HG02623 (cell line): ENCODE measurements around the gene CCDC68.

Source experiments
- ATAC-seq: cut with Tn5 transposase; IDR thresholded peaks from one replicate; pipeline ENCODE4 v1.9.1; 2021; ENCODE audit warnings: moderate library complexity; ENCODE audit not compliant: unreplicated experiment

The CCDC68 gene

DNA sequence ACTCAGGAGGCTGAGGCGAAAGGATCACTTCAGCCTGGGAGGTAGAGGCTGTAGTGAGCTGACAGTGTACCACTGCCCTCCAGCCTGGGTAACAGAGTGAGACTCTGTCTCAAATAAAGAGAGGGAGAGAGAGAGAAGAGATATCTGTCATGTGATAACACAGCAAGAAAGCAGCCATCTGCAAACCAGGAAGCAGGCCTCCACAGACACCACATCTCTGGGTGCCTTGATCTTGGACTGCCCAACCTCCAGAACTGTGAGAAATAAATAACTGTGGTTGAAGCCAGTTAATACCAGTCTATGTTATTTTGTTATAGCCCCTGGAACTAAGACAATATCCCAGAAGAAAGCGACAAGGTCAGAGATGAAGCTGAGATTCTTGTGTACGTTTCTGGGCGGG, 2.6 kb upstream of the CCDC68 start:
- no peak for ATAC-seq

DNA sequence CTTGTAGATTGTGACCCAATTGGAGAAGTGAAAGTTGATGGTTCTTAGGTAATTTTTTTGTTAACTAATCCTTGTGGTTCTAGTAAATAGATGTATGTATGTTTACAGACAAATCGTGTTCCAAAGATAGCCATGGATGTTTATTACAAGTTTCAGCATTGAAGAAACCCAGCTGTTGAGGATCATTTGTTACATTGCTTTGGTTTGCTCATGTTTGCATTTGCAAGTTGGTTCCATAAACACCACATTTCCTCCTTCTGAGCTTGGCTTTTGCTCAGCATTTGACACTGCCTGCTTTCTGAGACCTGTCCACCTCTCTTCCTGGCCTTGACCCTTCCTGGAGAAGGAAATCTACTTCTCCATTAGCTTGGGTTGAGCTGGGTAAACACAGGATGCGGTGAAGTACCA, 1.8 kb upstream of the CCDC68 start:
- no peak for ATAC-seq

- ATAC-seq = no peak
Observed at GRCh38 chr18:54960197-54960596, 936 bp upstream of the CCDC68 start.

GRCh38 chr18:54957996-54958395, 1.3 kb downstream of the CCDC68 start:
- no peak for ATAC-seq

GRCh38 chr18:54957296-54957832, 1.9 kb downstream of the CCDC68 start:
- no peak for ATAC-seq

DNA sequence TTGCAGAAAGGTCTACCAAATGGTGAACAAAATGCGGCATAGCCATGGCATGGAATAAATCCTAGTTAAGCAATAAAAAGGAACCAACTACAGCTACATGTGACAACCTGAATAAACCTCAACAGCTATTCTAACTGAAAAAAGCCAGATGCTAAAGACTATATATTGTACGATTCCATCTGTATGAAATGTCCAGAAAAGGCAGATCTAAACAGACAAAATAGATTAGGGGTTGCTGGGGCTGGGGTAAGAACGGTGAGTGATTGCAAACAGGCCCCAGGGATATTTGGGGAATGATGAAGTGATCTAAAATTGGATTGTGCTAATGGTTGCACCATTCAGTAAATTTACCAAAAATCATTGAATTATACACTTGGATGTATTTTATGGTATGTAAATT, 2.8 kb downstream of the CCDC68 start:
- ATAC-seq = no peak

GRCh38 chr18:54952026-54952425, 7.2 kb downstream of the CCDC68 start:
- ATAC-seq = no peak

DNA sequence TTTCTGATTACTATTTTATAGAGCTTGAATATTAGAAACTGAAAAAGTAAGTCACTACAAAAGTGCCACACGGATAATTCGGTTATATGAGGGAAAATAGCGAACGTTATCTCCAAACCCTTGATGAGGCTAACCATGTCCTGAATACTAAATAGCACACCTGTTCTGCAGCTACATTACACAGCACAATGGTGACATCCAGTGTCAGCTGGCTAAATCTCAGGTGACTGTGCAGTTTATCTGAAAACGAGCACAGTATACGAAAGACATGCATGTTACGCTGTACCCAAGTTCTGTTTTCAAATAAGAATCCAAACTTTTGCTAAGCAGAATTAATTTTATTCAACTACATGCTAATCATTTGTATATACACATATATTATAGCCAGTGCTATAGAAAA, 9.0 kb downstream of the CCDC68 start:
- no peak for ATAC-seq

DNA sequence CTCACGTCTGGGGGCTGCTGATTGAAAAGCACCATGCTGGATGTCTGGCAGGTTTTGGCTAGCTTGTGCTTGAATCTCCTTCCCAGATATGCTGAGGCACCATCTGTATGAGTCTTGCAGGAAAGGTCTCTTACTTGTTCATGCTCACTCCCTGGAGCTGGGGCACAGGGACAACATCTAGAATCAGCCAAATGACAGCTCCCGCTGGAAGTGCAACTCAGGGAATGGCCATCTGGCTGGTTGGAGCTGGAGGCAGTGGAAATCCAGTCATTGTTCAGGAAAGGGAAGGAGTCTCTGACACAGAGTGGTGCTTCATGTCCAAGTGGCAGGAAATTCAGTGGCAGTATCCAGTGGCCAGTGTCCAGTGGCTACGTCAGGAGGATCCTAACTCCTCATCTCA, 9.7 kb downstream of the CCDC68 start:
- ATAC-seq = no peak

DNA sequence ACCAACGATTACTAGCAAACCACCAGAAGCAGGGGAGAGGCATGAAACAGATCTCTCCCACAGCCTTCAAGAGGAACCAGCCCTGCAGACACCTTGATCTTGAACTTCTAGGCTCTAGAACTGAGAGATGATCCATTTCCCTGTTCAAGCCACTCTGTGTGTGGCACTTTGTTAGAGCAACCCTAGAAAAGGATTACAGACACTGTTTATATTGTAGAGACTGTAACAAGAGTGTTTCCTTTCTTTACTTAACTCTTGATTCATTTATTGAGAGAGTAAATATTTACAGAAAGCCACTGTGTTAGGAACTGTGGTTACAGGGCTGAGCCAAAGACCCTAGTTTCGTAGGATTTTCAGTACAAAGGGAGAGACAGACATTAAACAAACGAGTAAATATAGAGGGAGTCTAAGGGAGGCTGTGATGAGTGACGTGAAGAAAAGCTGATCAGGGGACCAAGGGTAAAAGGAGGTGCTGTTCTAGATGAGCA, 10.9 kb downstream of the CCDC68 start:
- ATAC-seq = no peak

GRCh38 chr18:54947091-54947490, 12.2 kb downstream of the CCDC68 start:
- ATAC-seq = no peak

GRCh38 chr18:54946149-54946581, 13.1 kb downstream of the CCDC68 start:
- ATAC-seq = peak; percentile 77

- no peak for ATAC-seq
Observed at GRCh38 chr18:54945576-54946125, 13.6 kb downstream of the CCDC68 start.

GRCh38 chr18:54942569-54942968, 16.7 kb downstream of the CCDC68 start:
- no peak for ATAC-seq

DNA sequence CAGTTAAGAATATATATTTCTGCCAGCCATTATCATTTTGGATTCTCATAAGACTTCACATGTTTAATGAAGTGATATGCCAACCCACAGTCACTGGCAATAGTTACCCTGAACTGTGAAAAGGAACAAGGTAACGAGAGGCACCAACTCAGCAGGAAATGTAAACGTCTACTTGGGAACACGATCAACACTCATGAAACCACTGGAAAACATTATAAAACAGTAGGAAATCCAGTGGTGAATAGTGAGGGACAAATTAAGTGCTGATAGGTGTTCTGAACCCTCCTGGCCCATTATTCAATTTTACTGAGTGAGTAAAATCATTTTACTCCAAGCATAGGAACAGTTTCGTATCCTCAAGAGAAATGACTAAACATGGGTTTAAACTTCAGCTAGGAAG, 17.1 kb downstream of the CCDC68 start:
- ATAC-seq = no peak

GRCh38 chr18:54939361-54939917, 19.8 kb downstream of the CCDC68 start:
- no peak for ATAC-seq

- ATAC-seq = no peak
Observed at GRCh38 chr18:54938506-54938905, 20.8 kb downstream of the CCDC68 start.

DNA sequence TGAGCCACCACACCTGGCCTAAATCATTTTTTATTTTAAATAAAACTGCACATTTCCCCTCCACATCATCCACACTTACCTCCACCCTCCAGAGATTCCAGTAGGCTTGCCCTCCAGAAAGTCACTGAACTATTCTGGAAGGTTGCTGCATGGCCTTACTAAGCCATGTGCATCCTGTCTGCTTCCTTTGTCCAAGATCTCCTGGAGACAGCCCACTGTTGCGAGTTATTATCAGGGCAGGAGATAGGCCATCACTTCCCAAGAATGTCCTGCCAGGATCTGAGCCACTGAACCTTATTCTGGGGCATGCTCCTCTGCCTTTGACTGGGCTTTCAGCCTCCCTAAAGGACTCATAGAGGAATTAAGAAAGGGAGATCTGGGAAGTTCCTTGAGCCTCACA, 26.8 kb downstream of the CCDC68 start:
- no peak for ATAC-seq

DNA sequence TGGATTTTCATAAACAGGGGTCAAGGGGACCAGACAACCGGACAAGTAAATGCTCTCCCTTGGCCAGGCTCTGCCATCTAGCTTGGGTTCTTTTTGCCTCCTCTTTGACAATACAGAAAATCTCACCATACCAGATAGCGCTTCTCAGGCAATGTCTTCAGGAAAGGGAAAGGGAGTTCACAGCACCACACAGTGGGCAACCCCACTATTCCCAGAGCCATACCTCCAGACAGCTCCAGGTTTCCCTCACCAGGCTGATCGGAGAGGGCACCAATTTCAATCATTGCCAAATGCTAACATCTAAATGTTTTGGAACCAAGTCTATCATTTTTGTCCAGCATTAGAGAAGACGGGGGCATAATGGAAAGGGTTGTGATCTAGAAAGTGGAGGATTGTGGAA, 28.1 kb downstream of the CCDC68 start:
- ATAC-seq = no peak

DNA sequence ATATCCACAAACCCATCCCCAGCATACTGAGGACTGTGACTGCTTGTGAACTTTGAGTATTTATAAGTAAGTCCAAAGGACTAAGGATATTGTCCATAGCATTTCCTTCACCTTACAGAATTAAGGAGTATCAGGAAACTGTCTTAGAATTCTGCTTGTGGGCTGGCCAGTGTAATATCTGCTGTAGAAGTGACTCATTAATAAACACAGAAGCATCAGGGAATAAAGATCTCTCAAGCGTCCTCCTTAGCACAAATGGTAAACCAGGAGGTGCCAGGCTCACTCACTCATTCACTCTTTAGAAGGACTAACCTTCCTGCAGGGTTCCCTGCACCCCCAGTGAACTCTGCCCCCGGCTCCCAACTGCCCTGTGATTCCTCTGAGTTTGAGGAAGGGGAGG, 31.0 kb downstream of the CCDC68 start:
- ATAC-seq = no peak

DNA sequence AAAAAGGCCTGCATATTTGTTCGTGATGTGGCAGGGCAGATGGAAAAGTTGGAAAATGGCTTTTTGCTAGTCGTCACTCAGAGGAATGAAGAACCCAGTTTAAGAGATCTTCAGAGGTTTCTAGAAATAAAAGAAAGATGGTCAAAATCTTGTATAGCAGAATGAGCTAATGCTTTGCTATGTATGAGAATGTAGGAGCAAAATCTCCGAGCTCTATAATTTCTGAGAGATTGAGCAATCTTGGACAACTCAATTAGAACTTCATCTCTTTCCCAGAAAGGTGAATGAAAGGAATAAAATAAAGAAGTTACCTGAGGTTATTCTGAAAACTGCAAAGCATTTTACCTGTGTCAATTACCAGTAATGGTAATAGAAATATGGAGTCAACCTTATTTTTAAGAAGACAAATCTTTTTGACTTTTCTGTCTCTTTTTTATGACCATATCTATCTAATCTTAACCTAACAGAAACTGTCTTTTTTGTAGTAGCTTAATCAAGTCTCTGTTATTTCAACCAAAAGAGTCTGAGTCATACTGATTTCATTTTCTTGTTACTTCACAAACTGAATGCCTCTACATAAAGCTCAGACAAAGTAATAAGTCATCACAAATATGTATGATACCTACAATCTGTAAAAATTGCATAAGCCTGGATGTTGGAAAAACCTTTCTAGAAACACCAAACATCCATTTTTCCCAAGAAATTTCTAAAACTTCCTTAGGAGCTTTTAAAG, 32.5 kb downstream of the CCDC68 start:
- ATAC-seq = no peak

DNA sequence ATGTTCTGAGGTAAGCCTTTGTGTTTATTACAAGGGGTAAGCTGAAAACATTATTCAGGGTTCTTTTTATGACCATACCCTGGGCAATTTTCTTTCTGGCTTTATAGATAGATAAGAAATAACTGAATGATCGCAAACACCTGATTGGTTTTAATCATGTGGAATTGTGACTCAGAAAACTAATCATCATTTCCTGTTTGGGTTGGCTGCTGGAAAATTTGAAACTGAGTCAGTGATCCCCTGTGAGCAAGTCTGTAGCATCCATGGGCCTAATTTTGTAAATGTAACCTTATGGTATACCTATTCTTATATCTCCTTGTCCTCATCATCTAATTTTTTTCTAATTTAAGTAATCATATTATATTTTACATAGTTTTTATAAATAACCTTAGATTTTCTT, 34.3 kb downstream of the CCDC68 start:
- ATAC-seq = no peak
